ENCODE results near the gene PDE4B.

The PDE4B gene

GRCh38 chr1:66371233-66372005 is 578.7 kb downstream of the PDE4B start:
- no peak for DNase-seq (ENCODE audit: low spot score)
- no peak for TF ChIP-seq CTCF (IDR thresholded peaks at IDR 0.05; ENCODE audit: borderline replicate concordance, control extremely low read depth, extremely low read depth, insufficient read depth, missing control alignments)
- in situ Hi-C loops (cut with MboI; ENCODE audit: low sequenced_read_pairs, unreplicated experiment) = loop anchor here (10.0 kb wide), 1 partner anchor 63 kb away; no protein-coding TSS in a partner anchor

GRCh38 chr1:66372522-66373101 is 579.9 kb downstream of the PDE4B start:
- in situ Hi-C loops (cut with MboI; ENCODE audit: low sequenced_read_pairs, unreplicated experiment) = loop anchor here (10.0 kb wide), 1 partner anchor 62 kb away; no protein-coding TSS in a partner anchor
- DNase-seq (ENCODE audit: low spot score) = no peak
- no peak for TF ChIP-seq CTCF (IDR thresholded peaks at IDR 0.05; ENCODE audit: borderline replicate concordance, control extremely low read depth, extremely low read depth, insufficient read depth, missing control alignments)

- in situ Hi-C loops (cut with MboI; ENCODE audit: low sequenced_read_pairs, unreplicated experiment) = loop anchor here (10.0 kb wide), 1 partner anchor 62 kb away; no protein-coding TSS in a partner anchor
- TF ChIP-seq CTCF (IDR thresholded peaks at IDR 0.05; ENCODE audit: borderline replicate concordance, control extremely low read depth, extremely low read depth, insufficient read depth, missing control alignments) = no peak
- DNase-seq (ENCODE audit: low spot score) = no peak
Observed at GRCh38 chr1:66373157-66373591, 580.5 kb downstream of the PDE4B start.

GRCh38 chr1:66374148-66374547 is 581.5 kb downstream of the PDE4B start:
- in situ Hi-C loops (cut with MboI; ENCODE audit: low sequenced_read_pairs, unreplicated experiment) = loop anchor here (10.0 kb wide), 1 partner anchor 61 kb away; no protein-coding TSS in a partner anchor
- no peak for TF ChIP-seq CTCF (IDR thresholded peaks at IDR 0.05; ENCODE audit: borderline replicate concordance, control extremely low read depth, extremely low read depth, insufficient read depth, missing control alignments)
- no peak for DNase-seq (ENCODE audit: low spot score)

DNA sequence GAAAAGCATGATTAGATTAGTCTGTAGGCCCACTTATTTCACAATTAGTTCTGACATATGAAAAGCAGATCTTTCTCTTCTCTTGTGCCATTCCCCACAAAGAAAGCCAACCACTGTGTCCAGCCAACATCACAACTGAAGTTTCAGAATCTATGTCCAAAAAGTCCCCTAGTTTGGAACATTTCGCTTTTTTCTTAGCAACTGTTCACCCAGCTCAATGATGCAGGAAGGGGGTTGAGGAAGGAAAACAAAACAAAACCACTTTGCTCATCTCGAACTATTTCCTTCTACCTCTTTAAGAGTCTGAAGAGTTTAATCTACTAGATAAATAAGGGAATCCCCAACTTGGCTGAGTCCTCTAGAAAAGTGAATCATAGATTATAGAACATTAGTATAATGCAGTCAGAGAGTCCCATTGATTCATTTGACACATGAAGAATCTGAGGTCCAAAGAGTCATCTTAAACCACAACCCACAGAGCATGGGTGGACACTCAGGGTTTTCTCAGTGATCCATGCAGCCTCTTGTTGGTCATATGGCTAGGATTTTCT is 581.9 kb downstream of the PDE4B start:
- peak; percentile 36 for DNase-seq (ENCODE audit: low spot score)
- in situ Hi-C loops (cut with MboI; ENCODE audit: low sequenced_read_pairs, unreplicated experiment) = loop anchor here (10.0 kb wide), 1 partner anchor 60 kb away; no protein-coding TSS in a partner anchor
- no peak for TF ChIP-seq CTCF (IDR thresholded peaks at IDR 0.05; ENCODE audit: borderline replicate concordance, control extremely low read depth, extremely low read depth, insufficient read depth, missing control alignments)

GRCh38 chr1:66375125-66375524 is 582.4 kb downstream of the PDE4B start:
- DNase-seq (ENCODE audit: low spot score) = no peak
- in situ Hi-C loops (cut with MboI; ENCODE audit: low sequenced_read_pairs, unreplicated experiment) = loop anchor here (10.0 kb wide), 1 partner anchor 60 kb away; no protein-coding TSS in a partner anchor
- TF ChIP-seq CTCF (IDR thresholded peaks at IDR 0.05; ENCODE audit: borderline replicate concordance, control extremely low read depth, extremely low read depth, insufficient read depth, missing control alignments) = peak; percentile 17

All from GM13976 (cell line).